Measurements from ENCODE around the gene MED15.
A peak's percentile ranks its signal among the peaks of the same experiment; 100 is the strongest.

Gene MED15

GRCh38 chr22:20573833-20574615, 66.6 kb downstream of the MED15 start:
- peak; percentile 7 for DNase-seq

- DNase-seq = peak; percentile 5
Measured at GRCh38 chr22:20574920-20575353, 67.5 kb downstream of the MED15 start.

DNA sequence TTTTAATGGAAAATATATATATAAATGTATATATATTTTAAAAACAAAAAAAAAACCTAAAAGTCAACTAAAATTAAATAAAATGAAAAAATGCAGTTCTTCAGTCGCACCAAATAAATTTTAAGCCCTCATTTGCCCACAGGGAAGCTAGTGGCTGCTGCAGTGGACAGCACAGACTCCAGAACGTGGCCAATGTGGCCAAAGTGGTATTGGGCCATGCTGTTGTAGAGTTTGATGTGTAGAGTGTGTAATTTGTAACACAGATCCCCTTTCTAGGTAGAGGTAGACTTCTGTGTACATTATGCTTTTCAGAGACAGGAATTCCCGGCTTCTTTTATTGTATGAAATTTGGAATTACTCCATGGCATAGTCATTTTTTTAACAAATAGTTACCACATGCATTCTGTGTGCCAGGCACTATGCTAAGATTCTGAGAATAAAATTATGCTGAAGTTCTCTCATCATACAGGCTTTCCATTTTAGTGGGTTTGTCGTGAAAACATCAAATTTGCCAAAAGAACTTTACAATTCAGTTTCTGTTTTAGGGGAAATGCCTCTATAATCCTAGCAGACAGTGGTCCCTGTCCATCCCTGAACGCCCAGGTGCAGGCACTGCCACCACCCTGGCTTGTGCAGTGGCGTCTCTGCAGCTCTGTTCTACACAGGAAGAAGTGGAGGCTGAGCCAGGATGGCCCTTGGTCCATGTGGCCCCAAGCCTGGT, 68.5 kb downstream of the MED15 start:
- DNase-seq = no peak

- peak; percentile 4 for DNase-seq
Measured at GRCh38 chr22:20576445-20576816, 69.0 kb downstream of the MED15 start.

- DNase-seq = peak; percentile 12
Measured at GRCh38 chr22:20577045-20577444, 69.6 kb downstream of the MED15 start.

DNA sequence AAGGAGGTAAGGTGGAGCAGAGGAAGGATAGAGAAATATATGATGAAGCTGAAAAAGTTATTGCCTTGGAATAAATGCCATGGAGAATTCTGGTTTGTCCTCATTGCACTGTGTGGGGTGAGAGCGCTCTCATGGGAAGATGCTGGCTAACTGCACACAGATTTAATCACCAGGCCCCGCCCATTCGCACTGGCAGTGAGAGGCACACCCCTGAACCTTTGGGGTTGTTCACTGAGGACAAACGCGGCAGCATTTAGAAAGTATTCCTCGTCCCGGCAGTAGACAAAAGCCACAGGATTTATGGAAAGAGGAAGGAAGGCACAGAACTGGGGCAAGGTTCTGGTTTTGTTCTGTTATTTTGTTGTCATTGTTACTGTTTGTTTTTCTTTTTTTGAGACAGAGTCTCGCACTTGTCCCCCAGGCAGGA, 70.2 kb downstream of the MED15 start:
- DNase-seq = peak; percentile 6

DNA sequence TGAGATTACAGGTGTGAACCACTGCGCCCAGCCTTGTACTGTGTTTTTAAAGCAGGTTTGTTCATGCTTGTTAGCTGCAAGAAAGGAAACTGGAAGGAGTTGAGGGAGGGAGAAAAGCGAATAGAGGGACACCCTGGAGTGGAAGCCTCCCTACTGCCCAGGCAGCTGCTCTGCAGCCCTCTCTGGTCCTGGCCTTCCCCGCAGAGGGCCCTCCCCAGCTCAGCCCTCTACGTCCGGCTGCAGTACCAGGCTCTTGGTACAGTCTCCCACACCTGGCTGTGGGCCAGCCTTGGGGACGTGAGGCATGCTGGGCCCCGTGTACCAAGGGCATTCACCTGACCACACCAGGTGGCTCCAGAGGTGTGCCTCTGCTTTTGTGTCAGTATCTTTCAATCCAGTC, 70.8 kb downstream of the MED15 start:
- peak; percentile 10 for DNase-seq

- DNase-seq = no peak
Measured at GRCh38 chr22:20578707-20579106, 71.3 kb downstream of the MED15 start.

DNA sequence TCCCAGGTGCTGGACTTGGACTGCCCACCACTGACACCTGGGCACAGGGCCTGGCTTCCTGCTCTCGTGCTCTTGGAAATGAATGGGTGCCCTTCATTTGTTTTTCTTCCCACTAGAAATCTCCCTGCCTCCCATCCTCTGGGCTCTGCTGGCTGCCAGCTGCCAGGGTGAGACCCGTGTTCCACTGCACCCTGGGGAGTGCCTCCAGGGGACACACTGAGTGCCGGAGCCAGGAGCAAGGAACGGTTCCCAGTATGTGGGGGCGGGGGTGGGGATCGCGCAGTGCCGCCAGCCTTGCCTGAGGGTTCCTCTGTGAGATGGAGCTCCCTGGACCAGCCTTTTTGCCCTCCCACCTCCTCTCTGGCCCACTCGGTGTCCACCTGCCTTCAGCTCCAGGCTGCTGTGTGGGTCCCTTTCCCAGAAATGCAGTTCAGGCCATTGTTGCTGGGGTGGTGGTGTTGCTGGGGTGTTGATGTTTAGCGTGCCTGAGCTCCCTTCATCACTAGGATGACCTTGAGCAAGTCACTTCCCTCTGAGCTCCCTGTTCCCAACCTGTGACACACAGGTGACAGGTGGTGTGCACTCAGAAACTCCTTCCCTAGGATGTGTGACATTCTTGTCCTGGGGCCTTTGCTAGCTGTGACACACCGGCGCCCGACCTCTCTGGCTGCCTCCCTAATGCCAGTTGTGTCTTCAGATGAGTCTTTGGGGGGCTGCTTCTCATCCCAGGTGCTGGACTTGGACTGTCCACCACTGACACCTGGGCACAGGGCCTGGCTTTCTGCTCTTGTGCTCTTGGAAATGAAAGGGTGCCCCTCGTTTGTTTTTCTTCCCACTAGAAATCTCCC, 72.1 kb downstream of the MED15 start:
- peak; percentile 9 for DNase-seq

GRCh38 chr22:20580179-20580578, 72.8 kb downstream of the MED15 start:
- DNase-seq = no peak

- peak; percentile 10 for DNase-seq
Measured at GRCh38 chr22:20580611-20581502, 73.4 kb downstream of the MED15 start.

- DNase-seq = no peak
Measured at GRCh38 chr22:20581503-20582170, 74.2 kb downstream of the MED15 start.

DNA sequence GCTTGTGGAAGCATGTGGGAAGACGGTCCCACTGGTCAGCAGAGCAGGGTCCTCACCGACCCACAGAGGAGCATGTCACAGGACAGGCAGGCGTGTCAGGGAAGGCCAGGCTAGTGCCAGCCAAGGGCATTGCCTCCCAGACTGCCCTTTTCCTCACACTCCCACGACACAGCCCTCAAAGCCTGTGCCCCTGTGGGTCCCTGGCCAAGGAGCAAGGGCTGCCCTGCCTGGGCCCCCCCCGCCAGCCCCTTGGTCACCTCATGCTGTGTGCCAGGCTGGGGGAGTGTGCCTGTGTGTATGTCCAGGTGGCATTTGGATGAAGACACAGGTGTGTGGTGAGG, 74.7 kb downstream of the MED15 start:
- DNase-seq = peak; percentile 11

DNA sequence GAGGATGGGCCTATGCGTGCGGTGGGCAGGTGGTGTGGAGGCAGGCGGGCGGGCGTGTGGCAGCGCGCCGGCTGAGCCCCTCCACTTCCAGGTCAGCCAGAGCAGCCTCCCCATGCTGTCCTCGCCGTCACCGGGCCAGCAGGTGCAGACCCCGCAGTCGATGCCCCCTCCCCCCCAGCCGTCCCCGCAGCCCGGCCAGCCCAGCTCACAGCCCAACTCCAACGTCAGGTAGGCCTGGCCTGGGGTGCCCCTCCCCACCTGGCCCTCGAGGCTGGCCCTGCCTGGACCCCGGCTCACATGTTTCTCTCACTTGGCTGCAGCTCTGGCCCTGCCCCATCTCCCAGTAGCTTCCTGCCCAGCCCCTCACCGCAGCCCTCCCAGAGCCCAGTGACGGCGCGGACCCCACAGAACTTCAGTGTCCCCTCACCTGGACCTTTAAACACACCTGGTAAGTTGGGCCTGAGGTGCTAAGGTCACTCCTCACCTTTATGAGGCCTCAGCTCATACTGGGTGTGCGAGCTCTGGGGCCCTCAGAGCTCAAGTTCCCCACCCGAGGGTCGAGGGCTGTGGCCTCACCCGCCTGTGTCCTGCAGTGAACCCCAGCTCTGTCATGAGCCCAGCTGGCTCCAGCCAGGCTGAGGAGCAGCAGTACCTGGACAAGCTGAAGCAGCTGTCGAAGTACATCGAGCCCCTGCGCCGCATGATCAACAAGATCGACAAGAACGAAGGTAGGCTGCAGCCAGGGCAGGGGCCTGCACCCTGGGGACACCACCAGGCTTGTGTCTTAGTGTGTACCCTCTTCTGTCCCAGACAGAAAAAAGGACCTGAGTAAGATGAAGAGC, 75.3 kb downstream of the MED15 start:
- DNase-seq = peak; percentile 13

- DNase-seq = peak; percentile 9
Measured at GRCh38 chr22:20583471-20583922, 76.1 kb downstream of the MED15 start.

DNA sequence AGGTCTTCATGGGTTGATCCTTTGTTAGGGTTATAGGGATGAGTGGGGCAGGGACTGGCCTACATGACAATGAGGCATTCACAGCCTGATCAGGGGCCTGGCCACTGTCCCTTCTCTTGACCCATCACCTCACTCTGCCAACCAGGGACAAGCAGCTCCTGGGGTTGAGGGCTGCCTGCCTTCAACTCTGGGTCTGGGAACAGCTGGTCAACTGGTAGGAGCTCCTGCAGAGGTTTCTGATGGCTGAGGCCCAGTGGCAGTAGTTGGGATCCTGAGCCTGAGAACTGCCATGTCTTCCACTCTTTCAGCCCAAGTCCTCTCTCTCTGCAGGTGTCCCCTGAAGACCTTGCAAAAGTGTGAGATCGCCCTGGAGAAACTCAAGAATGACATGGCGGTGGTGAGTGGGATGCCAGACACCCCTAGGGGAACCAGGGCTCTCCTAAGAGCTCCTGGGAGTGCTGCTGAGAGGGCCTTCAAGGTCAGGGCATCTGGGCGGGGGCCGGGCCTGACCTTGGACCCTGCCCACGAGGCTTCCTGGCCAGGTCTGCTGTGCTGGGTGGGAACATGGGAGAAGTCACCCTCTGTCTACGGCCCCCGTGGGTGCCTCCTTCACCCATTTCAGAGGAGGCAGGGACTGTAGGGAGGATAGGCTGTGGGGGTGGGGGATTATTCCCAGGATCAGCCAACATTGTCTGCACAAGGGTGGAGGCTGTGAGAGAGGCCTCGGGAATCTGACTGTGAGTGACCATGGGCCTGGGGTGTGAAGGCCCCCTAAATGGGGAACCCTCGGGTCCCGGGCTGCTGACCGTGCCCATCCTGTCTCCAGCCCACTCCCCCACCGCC, 76.8 kb downstream of the MED15 start:
- peak; percentile 8 for DNase-seq

DNA sequence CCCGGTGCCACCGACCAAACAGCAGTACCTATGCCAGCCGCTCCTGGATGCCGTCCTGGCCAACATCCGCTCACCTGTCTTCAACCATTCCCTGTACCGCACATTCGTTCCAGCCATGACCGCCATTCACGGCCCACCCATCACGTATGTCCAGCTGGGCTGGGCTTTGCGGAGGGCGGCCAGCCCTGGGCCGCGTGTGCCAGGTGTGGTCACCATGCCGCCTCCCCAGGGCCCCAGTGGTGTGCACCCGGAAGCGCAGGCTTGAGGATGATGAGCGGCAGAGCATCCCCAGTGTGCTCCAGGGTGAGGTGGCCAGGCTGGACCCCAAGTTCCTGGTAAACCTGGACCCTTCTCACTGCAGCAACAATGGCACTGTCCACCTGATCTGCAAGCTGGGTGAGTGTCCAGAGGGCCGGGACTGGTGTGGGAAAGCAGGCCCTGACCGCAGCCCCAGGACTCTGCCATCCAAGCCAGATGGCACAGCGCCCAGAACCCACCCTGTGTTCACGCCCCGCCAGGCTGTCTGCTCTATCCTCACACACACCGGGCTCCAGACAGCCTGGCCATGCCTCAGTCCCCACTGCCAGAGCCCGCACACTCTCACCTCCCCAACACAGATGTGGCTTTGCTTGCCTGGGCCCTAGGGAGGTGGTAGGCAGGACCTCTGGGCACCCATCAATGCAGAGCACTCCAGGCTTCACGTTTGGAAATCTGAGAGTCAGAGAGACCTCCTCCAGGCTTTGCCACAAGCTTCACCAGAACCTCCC, 77.6 kb downstream of the MED15 start:
- DNase-seq = peak; percentile 8

- peak; percentile 4 for DNase-seq
Measured at GRCh38 chr22:20585639-20586402, 78.4 kb downstream of the MED15 start.
